ENCODE results near the gene TMEM129.
A peak's percentile ranks its signal among the peaks of the same experiment; 100 is the strongest.

The TMEM129 gene

GRCh38 chr4:1770245-1770644 lies 49.1 kb upstream of the TMEM129 start:
- Histone ChIP-seq H3K27ac (ENCODE audit: extremely low read depth, low read depth, low read length) (no peak overlapping the region), H3K9me3 (ENCODE audit: control insufficient read depth, insufficient read depth, low read depth, low read length) (no peaks in the 10 kb centered on the region), H3K4me1 (ENCODE audit: control insufficient read depth, insufficient read depth, low read length) (no peaks in the 10 kb centered on the region), H3K4me3 (ENCODE audit: low read depth, low read length) (no peak overlapping the region), H3K36me3 (ENCODE audit: control insufficient read depth in 2 of 2, insufficient read depth in 1 of 2, low read length in 2 of 2) (no peaks in the 10 kb centered on the region)
- ChIA-PET CTCF (interaction anchor here (0.7 kb wide), 1 partner anchor 25 kb away, joined by 4 read pairs; no protein-coding TSS in a partner anchor), POLR2A (no interaction called here)
- TF ChIP-seq ZSCAN23 (tag by site-specific recombination; IDR thresholded peaks at IDR 0.05) (no peak), ZSCAN4 (tag by site-specific recombination; IDR thresholded peaks at IDR 0.05) (no peak), ZNF311 (tag by site-specific recombination; IDR thresholded peaks at IDR 0.05; ENCODE audit: borderline replicate concordance) (no peak), ZIC2 (tag by site-specific recombination; IDR thresholded peaks at IDR 0.05) (peak; percentile 85), ZNF423 (tag by site-specific recombination; IDR thresholded peaks at IDR 0.05) (0 out of 2 replicates have a peak, but pooled peaks have one; percentile 37), ZBTB8A (tag by site-specific recombination; IDR thresholded peaks at IDR 0.05) (peak; percentile 67)

- H3K4me3 ChIP-seq (ENCODE audit: low read depth, low read length) = no peak overlapping the region
- H3K36me3 ChIP-seq (ENCODE audit: control insufficient read depth in 2 of 2, insufficient read depth in 1 of 2, low read length in 2 of 2) = no peaks in the 10 kb centered on the region
- no peak overlapping the region for H3K27ac ChIP-seq (ENCODE audit: extremely low read depth, low read depth, low read length)
- ChIA-PET POLR2A (no interaction called here), CTCF (interaction anchor here (0.6 kb wide), 1 partner anchor 305 kb away, joined by 5 read pairs; no protein-coding TSS in a partner anchor)
- TF ChIP-seq ZNF560 (tag by site-specific recombination; IDR thresholded peaks at IDR 0.05; ENCODE audit: borderline replicate concordance) (no peak), ZNF416 (tag by site-specific recombination; IDR thresholded peaks at IDR 0.05) (no peak), ZNF792 (tag by site-specific recombination; IDR thresholded peaks at IDR 0.05) (no peak), HOXC10 (CRISPR knock-in tag; IDR thresholded peaks at IDR 0.05) (no peak), ZNF518A (tag by site-specific recombination; conservative IDR thresholded peaks at IDR 0.05; ENCODE audit: low read depth) (no peak)
- no peaks in the 10 kb centered on the region for H3K4me1 ChIP-seq (ENCODE audit: control insufficient read depth, insufficient read depth, low read length)
- no peaks in the 10 kb centered on the region for H3K9me3 ChIP-seq (ENCODE audit: control insufficient read depth, insufficient read depth, low read depth, low read length)
Observed at GRCh38 chr4:1769692-1770091, 48.6 kb upstream of the TMEM129 start.

GRCh38 chr4:1768367-1769034 lies 47.4 kb upstream of the TMEM129 start:
- Histone ChIP-seq H3K27ac (ENCODE audit: extremely low read depth, low read depth, low read length) (no peak overlapping the region), H3K4me1 (ENCODE audit: control insufficient read depth, insufficient read depth, low read length) (no peaks in the 10 kb centered on the region), H3K9me3 (ENCODE audit: control insufficient read depth, insufficient read depth, low read depth, low read length) (no peaks in the 10 kb centered on the region), H3K36me3 (ENCODE audit: control insufficient read depth in 2 of 2, insufficient read depth in 1 of 2, low read length in 2 of 2) (no peaks in the 10 kb centered on the region), H3K4me3 (ENCODE audit: low read depth, low read length) (no peak overlapping the region)
- POLR2A ChIA-PET = interaction anchor here (0.9 to 1.2 kb wide), 7 partner anchors 9 to 77 kb away, joined by 3 to 12 read pairs (median 4); partner anchors contain the start of genes FGFR3 and SLBP
- CTCF ChIA-PET = interaction anchor here (0.8 to 3.0 kb wide), 5 partner anchors 9 to 130 kb away, joined by 3 to 23 read pairs (median 4); no protein-coding TSS in a partner anchor
- TF ChIP-seq KLF7 (tag by site-specific recombination; IDR thresholded peaks at IDR 0.05; ENCODE audit: borderline replicate concordance) (no peak), GLIS2 (tag by site-specific recombination; IDR thresholded peaks at IDR 0.05) (0 out of 2 replicates have a peak, but pooled peaks have one; percentile 43), ZNF335 (tag by site-specific recombination; conservative IDR thresholded peaks at IDR 0.05) (peak; percentile 84), ZNF354C (tag by site-specific recombination; IDR thresholded peaks at IDR 0.05; ENCODE audit: borderline replicate concordance, low read depth) (no peak), ZFHX2 (tag by site-specific recombination; conservative IDR thresholded peaks at IDR 0.05) (0 out of 2 replicates have a peak, but pooled peaks have one; percentile 18), ZNF629 (tag by site-specific recombination; IDR thresholded peaks at IDR 0.05) (no peak), ZNF24 (tag by site-specific recombination; IDR thresholded peaks at IDR 0.05) (no peak), GLIS1 (tag by site-specific recombination; IDR thresholded peaks at IDR 0.05) (peak; percentile 36; the same call in 1 of the 2 replicates), ZNF391 (tag by site-specific recombination; IDR thresholded peaks at IDR 0.05; ENCODE audit: borderline replicate concordance, low read depth) (no peak)
